Measurements from ENCODE around the gene ATP2A3.
A peak's percentile ranks its signal among the peaks of the same experiment; 100 is the strongest.

ATP2A3 gene

DNA sequence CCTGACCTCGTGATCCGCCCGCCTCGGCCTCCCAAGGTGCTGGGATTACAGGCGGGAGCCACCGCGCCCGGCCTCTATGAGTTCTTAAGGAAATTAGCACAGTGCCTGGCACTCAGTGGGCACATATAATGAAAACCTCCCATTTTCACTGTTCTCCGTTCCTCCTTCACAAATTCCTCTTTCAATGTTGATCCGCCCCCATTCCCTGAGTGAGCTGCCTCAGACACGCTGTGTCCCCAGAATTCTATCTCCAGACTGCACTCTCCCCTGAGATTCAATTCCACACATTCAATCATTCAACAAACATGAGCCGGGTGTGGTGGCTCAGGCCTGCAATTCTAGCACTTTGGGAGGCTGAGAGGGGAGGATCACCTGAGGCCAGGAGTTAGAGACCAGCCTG is 55.0 kb downstream of the ATP2A3 start:
- TF ChIP-seq, protein P1, sequence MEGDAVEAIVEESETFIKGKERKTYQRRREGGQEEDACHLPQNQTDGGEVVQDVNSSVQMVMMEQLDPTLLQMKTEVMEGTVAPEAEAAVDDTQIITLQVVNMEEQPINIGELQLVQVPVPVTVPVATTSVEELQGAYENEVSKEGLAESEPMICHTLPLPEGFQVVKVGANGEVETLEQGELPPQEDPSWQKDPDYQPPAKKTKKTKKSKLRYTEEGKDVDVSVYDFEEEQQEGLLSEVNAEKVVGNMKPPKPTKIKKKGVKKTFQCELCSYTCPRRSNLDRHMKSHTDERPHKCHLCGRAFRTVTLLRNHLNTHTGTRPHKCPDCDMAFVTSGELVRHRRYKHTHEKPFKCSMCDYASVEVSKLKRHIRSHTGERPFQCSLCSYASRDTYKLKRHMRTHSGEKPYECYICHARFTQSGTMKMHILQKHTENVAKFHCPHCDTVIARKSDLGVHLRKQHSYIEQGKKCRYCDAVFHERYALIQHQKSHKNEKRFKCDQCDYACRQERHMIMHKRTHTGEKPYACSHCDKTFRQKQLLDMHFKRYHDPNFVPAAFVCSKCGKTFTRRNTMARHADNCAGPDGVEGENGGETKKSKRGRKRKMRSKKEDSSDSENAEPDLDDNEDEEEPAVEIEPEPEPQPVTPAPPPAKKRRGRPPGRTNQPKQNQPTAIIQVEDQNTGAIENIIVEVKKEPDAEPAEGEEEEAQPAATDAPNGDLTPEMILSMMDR (conservative IDR thresholded peaks at IDR 0.05; ENCODE audit: low read length), result no peak
- no peak overlapping the region for H3K4me3 ChIP-seq (ENCODE audit: low read length)
- DNase-seq (ENCODE audit: low read depth), result no peak

DNA sequence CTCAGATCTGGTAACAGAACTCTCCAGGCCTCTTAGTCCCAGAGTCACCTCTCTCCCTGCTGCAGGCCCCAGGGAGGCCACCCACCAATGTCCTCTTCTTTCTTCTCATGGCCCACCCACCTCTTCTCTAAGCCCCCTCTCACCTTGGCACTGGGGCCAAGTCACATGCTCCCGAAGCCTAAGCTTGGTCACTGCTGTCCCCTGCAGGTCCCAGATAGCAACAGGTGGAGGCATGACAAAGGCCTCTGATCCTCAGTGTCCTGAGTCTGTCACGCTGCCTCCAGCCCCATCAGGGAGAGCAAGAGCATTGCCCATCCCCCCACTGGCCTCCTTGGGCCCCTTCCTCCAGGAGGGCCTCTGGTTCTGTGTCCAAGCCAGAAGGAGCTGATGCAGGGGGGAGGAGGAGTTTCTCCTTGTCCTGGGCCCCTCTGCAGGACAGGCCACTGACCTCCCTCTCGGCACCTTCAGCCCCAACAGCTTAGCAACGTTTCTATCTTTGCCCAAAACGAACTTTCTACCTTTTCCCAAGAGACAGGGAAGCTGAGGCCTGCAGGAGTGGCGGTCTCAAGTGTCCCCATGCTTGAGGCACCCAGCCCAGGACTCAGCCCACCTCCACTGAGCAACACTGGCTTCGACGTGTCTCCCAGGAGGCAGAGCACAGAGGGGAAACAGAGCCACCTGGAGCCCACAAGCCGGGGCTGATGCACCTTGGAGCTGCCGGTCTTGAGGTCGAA is 56.6 kb downstream of the ATP2A3 start:
- H3K4me3 ChIP-seq (ENCODE audit: low read length), result no peak overlapping the region
- TF ChIP-seq, protein P1 (conservative IDR thresholded peaks at IDR 0.05; ENCODE audit: low read length), result peak; percentile 24; the same call in 1 of the 2 replicates
- no peak for DNase-seq (ENCODE audit: low read depth)

DNA sequence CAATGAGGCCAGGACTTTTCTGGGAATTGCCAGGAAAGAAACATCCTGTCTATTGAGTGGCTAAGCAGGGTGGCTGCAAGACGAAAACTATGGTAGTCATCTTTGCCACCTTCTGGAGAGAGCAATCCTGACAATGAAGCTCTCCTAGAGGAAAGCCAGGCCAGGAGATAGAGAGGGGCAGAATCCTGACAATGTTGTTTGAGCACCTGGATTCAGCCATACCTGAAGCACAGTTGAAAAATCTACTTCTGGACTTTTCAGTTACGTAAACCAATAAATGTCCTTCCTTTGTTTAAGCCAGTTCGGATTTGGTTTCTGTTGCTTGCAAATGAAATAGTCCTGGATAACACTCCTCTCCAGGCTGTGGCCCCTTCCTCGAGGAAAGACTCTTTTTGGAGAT is 57.4 kb downstream of the ATP2A3 start:
- no peak for DNase-seq (ENCODE audit: low read depth)
- no peak overlapping the region for H3K4me3 ChIP-seq (ENCODE audit: low read length)
- TF ChIP-seq, protein P1 (conservative IDR thresholded peaks at IDR 0.05; ENCODE audit: low read length), result no peak

DNA sequence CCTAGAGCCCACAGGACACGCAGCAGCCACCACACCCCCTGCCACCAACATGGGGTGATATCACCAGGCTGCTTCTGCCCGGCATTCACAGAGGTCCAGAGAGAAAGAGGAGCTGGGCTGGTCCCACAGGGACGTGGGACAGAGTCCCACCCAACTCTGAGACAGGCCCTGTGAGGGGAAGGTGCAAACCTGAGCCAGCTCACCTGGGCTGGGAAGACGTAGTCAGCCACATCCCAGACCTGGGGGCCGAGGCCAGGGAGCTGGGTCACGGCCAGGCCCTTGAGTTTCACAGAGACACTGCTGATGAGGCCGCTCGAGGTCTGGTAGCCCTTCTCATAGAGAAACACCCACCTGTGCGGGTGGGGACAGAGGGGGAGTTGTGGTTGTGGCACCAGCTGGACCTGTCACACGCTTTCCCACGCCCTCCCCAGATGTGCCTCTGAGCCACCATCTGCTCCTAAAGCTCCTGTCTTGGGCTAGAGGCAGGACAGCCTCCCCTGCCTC is 59.2 kb downstream of the ATP2A3 start:
- no peak for DNase-seq (ENCODE audit: low read depth)
- TF ChIP-seq, protein P1 (conservative IDR thresholded peaks at IDR 0.05; ENCODE audit: low read length), result no peak
- no peak overlapping the region for H3K4me3 ChIP-seq (ENCODE audit: low read length)

DNA sequence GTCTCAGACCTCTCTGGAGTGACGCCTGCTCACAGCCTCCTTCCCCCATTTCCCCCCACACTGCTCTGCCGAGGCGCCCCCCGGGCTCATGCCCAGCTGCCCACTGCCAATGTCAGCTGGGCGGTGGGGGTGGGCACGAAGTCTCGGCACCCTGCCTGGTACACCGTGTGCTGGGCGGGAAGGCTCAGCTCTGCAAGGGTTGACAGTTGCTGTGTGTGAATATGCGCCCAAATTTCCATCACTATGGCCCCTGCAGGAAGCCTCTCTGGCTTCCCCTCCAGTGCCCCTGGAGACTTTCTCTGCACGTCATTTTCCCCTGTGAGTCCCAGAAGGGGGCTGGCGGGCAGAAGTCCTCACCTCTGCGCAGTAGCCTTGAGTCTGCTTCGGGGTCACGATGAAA is 59.7 kb downstream of the ATP2A3 start:
- TF ChIP-seq, protein P1 (conservative IDR thresholded peaks at IDR 0.05; ENCODE audit: low read length), result no peak
- H3K4me3 ChIP-seq (ENCODE audit: low read length), result no peak overlapping the region
- no peak for DNase-seq (ENCODE audit: low read depth)

DNA sequence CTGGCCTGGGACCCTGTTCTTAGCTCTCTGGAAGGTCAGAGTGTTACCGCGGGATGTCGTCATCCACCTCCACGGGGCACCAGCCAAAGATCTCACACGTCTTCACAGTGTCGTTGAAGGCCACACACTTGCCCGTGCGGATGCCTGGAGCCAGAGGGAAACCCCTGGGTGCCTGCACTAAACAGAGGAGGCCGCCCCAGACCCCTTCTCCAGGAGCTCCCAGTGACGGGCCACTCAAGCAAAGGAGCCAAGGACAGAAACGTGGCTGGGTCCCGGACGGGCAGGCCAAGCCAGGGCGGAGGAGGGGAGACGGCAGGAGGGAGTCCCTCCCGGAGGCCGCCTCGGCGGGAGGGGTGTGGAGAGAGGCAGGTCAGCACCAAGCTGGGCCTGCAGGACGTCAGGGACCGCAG is 60.4 kb downstream of the ATP2A3 start:
- no peak overlapping the region for H3K4me3 ChIP-seq (ENCODE audit: low read length)
- TF ChIP-seq, protein P1 (conservative IDR thresholded peaks at IDR 0.05; ENCODE audit: low read length), result no peak
- DNase-seq (ENCODE audit: low read depth), result no peak
